ENCODE measurements around the gene CADM4. TPM values are rescaled to one million over a fixed set of nuclear protein-coding genes. Genes with fewer than 3 reads are reported as not detected.
"Not testable (repeated sequence)": the region's sequence is repeated elsewhere in the genome, so short reads cannot be mapped to it uniquely, and the experiment has no call there.

The CADM4 gene
- total and polyA plus RNA-seq, 2 donors (not counting 1 experiment from before 2014, with no cell fraction given), result 0.21 to 0.42 TPM

DNA sequence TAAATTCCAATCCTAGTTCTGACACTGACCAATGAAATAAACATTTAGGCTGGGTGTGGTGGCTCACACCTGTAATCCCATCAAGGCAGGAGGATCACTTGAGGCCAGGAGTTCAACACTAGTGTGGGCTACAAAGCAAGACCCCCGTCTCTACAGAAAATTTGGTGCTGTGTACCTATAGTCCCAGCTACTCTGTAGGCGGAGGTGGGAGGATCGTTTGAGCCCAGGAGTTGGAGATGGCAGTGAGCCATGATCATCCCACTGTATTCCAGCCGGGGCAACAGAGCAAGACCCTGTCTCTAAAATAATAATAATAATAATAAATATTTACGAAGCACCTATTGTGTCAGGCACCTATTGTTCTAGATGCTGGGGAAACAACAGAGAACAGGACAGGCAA is 50.4 kb downstream of the CADM4 start:
- Histone ChIP-seq H3K36me3 (replicated peaks in 1 of 2; ENCODE audit: control extremely low read depth in 1 of 2, control insufficient read depth in 1 of 2, extremely low read depth in 1 of 2, insufficient read depth in 2 of 2, low read length in 1 of 2) (peaks cover 0 to 18% of the 10 kb centered on the region in 2 experiments), H3K79me2 (ENCODE audit: control insufficient read depth, insufficient read depth, low read length) (peaks cover 26% of the 10 kb centered on the region), H3K27me3 (replicated peaks in 1 of 4; ENCODE audit: control extremely low read depth in 1 of 4, control insufficient read depth in 3 of 4, insufficient read depth in 4 of 4, low read length in 3 of 4) (no peaks in the 10 kb centered on the region), H3K4me2 (replicated peaks; ENCODE audit: low read depth, low read length, poor library complexity, severe bottlenecking) (peak overlapping the region; percentile 22), H4K20me1 (ENCODE audit: control insufficient read depth, insufficient read depth, low read length, poor library complexity, severe bottlenecking) (peaks cover 3% of the 10 kb centered on the region), H3K9me3 (ENCODE audit: control extremely low read depth in 1 of 3, control insufficient read depth in 2 of 3, insufficient read depth in 1 of 3, low read length in 2 of 3) (peaks cover 0 to 8% (median 0%) of the 10 kb centered on the region in 3 donors), H3K27ac (ENCODE audit: low read length in 2 of 2) (peak overlapping the region in 1 of 2 donors; percentile 80), H2AFZ (ENCODE audit: insufficient read depth, low read depth, low read length, poor library complexity, severe bottlenecking) (no peak overlapping the region), H3K9ac (ENCODE audit: low read length) (no peak overlapping the region), H3K4me3 (ENCODE audit: control extremely low read depth in 1 of 5, extremely low read depth in 1 of 5, insufficient read depth in 1 of 5, low read depth in 2 of 5, low read length in 4 of 5) (no peak overlapping the region), H3K4me1 (ENCODE audit: control insufficient read depth in 2 of 2, insufficient read depth in 2 of 2, low read length in 2 of 2) (peaks cover 24 to 41% of the 10 kb centered on the region in 2 donors)
- 100% methylated on average over 1 of the region's 5 CpGs for WGBS (ENCODE audit: insufficient coverage)
- DNase-seq (no peak), ATAC-seq (ENCODE audit: low read depth) (no peak)
- no peak for TF ChIP-seq EZH2 (IDR thresholded peaks at IDR 0.05; ENCODE audit: borderline replicate concordance, insufficient read depth, low read depth, low read length, poor library complexity, severe bottlenecking)
- TF ChIP-seq, protein P1, sequence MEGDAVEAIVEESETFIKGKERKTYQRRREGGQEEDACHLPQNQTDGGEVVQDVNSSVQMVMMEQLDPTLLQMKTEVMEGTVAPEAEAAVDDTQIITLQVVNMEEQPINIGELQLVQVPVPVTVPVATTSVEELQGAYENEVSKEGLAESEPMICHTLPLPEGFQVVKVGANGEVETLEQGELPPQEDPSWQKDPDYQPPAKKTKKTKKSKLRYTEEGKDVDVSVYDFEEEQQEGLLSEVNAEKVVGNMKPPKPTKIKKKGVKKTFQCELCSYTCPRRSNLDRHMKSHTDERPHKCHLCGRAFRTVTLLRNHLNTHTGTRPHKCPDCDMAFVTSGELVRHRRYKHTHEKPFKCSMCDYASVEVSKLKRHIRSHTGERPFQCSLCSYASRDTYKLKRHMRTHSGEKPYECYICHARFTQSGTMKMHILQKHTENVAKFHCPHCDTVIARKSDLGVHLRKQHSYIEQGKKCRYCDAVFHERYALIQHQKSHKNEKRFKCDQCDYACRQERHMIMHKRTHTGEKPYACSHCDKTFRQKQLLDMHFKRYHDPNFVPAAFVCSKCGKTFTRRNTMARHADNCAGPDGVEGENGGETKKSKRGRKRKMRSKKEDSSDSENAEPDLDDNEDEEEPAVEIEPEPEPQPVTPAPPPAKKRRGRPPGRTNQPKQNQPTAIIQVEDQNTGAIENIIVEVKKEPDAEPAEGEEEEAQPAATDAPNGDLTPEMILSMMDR (IDR thresholded peaks at IDR 0.05), result no peak
- intact Hi-C loops (cut with micrococcal nuclease), result no loop called here
- ChIA-PET POLR2A (interaction anchor here (0.5 to 0.6 kb wide), 2 partner anchors 10 to 30 kb away, joined by 4 to 9 read pairs; no protein-coding TSS in a partner anchor), CTCF (interaction anchor here (0.6 to 2.0 kb wide), 4 partner anchors 14 to 142 kb away, joined by 3 to 8 read pairs (median 4); no protein-coding TSS in a partner anchor)
- no peaks in the 10 kb centered on the region for H3K9me3 Mint-ChIP-seq (ENCODE audit: insufficient read depth)
- H3K4me3 Mint-ChIP-seq, result peak overlapping the region; percentile 4
- no peaks in the 10 kb centered on the region for H3K27me3 Mint-ChIP-seq
- peak overlapping the region; percentile 85 for H3K27ac Mint-ChIP-seq
- peaks cover 45% of the 10 kb centered on the region for H3K4me1 Mint-ChIP-seq

DNA sequence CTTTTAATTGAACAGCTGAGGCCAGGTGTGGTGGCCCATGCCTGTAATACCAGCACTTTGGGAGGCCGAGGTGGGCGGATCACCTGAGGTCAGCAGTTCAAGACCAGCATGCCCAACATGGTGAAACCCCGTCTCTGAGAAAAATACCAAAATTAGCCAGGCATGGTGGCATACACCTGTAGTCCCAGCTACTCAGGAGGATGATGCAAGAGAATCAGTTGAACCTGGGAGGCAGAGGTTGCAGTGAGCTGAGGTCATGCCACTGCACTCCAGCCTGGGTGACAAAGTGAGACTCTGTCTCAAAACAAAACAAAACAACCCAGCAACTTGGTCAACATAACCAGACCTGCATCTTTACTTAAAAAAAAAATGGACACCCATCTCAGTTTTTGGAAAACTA is 52.6 kb downstream of the CADM4 start:
- CTCF ChIA-PET, result not testable (repeated sequence)

More for the DNA sequence above, 52.6 kb downstream of the CADM4 start:
- 100% methylated on average over 2 of the region's 3 CpGs for WGBS (ENCODE audit: insufficient coverage)
- peaks cover 49% of the 10 kb centered on the region for H3K4me1 Mint-ChIP-seq
- H3K9me3 Mint-ChIP-seq (ENCODE audit: insufficient read depth); H3K4me2 ChIP-seq (replicated peaks; ENCODE audit: low read depth, low read length, poor library complexity, severe bottlenecking); H3K27ac Mint-ChIP-seq; H3K36me3 ChIP-seq (replicated peaks in 1 of 2; ENCODE audit: control extremely low read depth in 1 of 2, control insufficient read depth in 1 of 2, extremely low read depth in 1 of 2, insufficient read depth in 2 of 2, low read length in 1 of 2); H3K27me3 Mint-ChIP-seq; H3K9me3 ChIP-seq (ENCODE audit: control extremely low read depth in 1 of 3, control insufficient read depth in 2 of 3, insufficient read depth in 1 of 3, low read length in 2 of 3); H4K20me1 ChIP-seq (ENCODE audit: control insufficient read depth, insufficient read depth, low read length, poor library complexity, severe bottlenecking); intact Hi-C loops (cut with micrococcal nuclease); DNase-seq; H3K4me3 ChIP-seq (ENCODE audit: control extremely low read depth in 1 of 5, extremely low read depth in 1 of 5, insufficient read depth in 1 of 5, low read depth in 2 of 5, low read length in 4 of 5); POLR2A ChIA-PET; H2AFZ ChIP-seq (ENCODE audit: insufficient read depth, low read depth, low read length, poor library complexity, severe bottlenecking); H3K27ac ChIP-seq (ENCODE audit: low read length in 2 of 2); H3K4me3 Mint-ChIP-seq; H3K9ac ChIP-seq (ENCODE audit: low read length); ATAC-seq (ENCODE audit: low read depth); H3K27me3 ChIP-seq (replicated peaks in 1 of 4; ENCODE audit: control extremely low read depth in 1 of 4, control insufficient read depth in 3 of 4, insufficient read depth in 4 of 4, low read length in 3 of 4): not testable (repeated sequence)
- Histone ChIP-seq H3K79me2 (ENCODE audit: control insufficient read depth, insufficient read depth, low read length) (peaks cover 11% of the 10 kb centered on the region), H3K4me1 (ENCODE audit: control insufficient read depth in 2 of 2, insufficient read depth in 2 of 2, low read length in 2 of 2) (peaks cover 34 to 57% of the 10 kb centered on the region in 2 donors)
